Adipose tissue (tissue), 3 donors: ENCODE measurements around the gene ZNF296. TPM values are rescaled to one million over a fixed set of nuclear protein-coding genes. Genes with fewer than 3 reads are reported as not detected.
"Not testable (repeated sequence)": the region's sequence is repeated elsewhere in the genome, so short reads cannot be mapped to it uniquely, and the experiment has no call there.

Experiments
- H3K27ac ChIP-seq: one replicate; pipeline ENCODE4 v1.5.1; 2013; ENCODE audit warnings: low read depth, low read length
- WGBS, 3 donors: extraction: QIAGEN DNeasy Blood & Tissue Kit; methylation state at CpG; one replicate each; pipeline ENCODE4 v1.1.7; 2013; 5-methylcytosine and 5-hydroxymethylcytosine counted together
- polyA plus RNA-seq, 3 donors: library from polyadenylated mRNA; stranded (reverse); fragments of 200-250 nt; gene quantifications; one replicate each; pipeline ENCODE4 v1.2.3, GENCODE V29; 2013
- donor health status: healthy with polysubstance abuse.
- donor health status: Bipolar disorder and iron deficiency.
- donor health status: healthy.

ZNF296 gene
- polyA plus RNA-seq: under 1 TPM; 0.22 to 0.48 (median 0.45) TPM

DNA sequence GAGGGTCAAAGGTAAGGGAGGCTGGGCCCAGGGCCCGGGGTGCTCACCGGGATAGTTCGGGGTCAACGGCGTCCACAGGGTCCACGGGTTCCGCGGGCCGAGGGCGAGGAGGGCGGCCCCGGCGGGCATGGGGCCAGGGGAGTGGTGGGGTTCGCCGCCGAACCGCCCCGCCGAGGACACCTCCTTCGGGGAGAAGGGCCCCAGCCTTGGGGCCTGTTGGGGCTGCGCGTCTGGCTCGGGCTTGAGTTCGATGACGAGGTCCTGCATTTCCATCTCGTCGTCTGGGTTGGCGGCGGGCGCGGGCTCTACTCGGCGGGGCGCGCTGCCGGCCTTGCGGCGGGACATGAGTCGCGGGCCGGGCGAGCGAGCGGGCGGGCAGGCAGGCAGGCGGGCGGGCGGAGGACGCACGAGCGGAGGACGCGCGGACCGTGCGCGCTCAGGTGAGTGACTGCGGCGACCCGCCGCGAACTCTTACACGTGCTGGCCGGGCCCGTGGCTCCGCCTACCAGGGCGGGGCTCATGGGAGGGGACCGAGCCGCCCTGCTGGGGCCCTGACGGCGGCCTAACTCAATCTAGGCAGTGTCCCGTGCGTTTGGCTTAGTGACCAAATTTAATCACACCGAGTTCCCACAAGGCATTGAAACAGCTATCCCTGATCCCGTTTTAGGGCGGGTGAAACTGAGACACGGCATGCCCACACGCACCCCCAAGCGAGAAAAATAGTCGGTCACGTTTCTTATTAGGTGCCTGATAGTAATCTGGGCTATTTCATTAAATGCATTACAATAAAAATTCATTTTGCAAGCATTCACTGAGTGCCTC, at the start of gene ZNF296:
ZNF296 (minus strand) TSS at position 450 of the 822 bp plus-strand sequence; CDS start at position 345, 105 bp downstream.
- H3K27ac ChIP-seq: no peak within 1 kb of the TSS
- WGBS, 3 donors: 2 to 5% (median 2%) methylated on average over 39 to 81 of the region's 81 CpGs

- H3K27ac ChIP-seq: no peak overlapping the region
- 88 to 94% (median 93%) methylated on average over 9 of the region's 9 CpGs for WGBS, 3 donors
Observed at GRCh38 chr19:45125360-45125759, 49.1 kb upstream of the ZNF296 start.

DNA sequence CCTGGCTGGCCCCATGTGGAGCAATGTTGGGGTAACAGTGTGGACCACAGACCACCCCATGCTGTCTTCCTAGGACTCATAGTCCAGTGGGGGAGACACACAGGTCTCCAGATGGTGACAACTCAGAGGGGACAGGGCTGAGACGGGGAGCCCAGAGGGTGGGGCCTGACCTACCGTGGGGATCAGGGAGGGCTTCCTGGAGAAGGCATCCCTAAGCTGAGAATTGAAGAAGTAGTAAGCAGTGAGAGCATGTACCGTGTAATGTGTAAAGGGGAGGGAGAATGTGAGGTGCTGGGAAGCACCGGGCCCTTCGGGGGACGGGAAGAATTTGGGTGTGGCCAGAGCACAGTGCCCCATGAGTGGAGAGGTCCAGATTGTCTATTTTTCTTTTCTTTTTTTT, 47.7 kb upstream of the ZNF296 start:
- H3K27ac ChIP-seq: no peak overlapping the region
- 76 to 85% (median 79%) methylated on average over 6 of the region's 6 CpGs for WGBS, 3 donors

- no peak overlapping the region for H3K27ac ChIP-seq
- WGBS, 3 donors: 64 to 75% (median 66%) methylated on average over 9 of the region's 9 CpGs
Observed at GRCh38 chr19:45123440-45123850, 47.2 kb upstream of the ZNF296 start.

DNA sequence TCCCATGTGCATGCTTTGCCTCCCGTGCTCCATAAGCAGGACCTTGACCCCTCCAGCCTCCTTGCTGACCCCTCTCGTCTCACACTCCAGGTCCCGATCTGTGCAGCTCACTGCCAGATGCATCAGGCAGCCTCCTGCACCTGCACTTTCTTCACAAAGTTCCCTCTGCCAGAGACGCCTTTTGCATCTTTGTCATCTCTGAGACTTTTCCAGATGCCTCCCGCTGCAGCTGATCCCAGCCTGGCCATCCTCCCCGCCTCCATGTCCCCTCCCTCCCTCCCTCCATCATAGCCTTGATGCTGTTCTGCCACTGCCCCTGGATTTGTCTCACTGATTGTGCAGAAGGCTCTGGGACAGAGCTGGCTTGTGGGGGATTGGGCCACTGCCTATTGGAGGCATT, 46.6 kb upstream of the ZNF296 start:
- 75 to 89% (median 85%) methylated on average over 6 of the region's 6 CpGs for WGBS, 3 donors
- H3K27ac ChIP-seq: no peak overlapping the region

DNA sequence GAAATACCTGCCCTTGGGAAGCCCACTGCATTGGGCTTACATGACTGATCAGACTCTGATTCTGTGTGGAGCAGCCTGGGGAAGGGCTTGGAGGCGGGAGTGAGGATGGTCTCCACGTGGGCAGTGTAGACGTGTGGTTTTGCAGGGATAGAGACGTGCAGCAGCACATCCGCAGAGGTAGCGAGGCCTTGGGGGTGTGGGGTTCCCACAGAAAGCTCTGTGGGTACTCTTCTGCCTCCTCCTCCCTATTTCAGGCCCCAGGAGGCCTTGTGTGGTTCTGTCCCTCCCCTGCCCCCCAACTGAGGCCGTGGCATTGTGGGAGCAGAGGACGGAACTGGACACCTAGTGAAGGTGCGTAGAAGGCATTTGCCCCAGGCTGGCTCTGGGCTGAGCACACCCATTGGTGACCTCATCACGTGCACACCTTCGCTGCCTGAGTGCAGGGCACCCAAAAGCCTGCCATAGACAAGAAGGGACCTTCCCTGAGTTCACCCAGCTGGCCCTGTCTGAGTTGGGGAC, 45.6 kb upstream of the ZNF296 start:
- 79 to 84% (median 83%) methylated on average over 11 of the region's 11 CpGs for WGBS, 3 donors
- H3K27ac ChIP-seq: no peak overlapping the region

DNA sequence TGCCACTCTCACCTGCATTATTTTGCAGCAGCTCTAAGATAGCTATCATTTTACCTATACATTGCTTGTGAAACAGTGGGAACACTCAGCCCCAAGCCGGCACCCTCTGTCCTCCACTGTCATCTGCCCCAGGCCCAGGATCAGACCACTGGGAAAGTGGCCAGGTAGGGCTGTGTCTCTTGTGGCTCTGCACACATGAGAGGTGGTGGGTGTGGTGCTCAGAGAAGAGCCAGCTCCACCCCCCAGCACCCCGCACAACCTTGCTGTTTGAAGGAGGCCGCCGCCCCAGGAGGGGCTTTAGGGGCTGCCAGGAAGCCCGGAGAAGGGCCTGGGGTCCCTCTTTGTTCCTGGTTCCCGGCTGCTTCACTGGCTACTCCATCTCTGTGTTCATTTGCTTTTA, 43.3 kb upstream of the ZNF296 start:
- WGBS, 3 donors: 85 to 90% (median 87%) methylated on average over 6 of the region's 6 CpGs
- no peak overlapping the region for H3K27ac ChIP-seq

GRCh38 chr19:45118591-45119355, 42.5 kb upstream of the ZNF296 start:
- 41 to 61% (median 42%) methylated on average over 18 of the region's 18 CpGs for WGBS, 3 donors
- not testable (repeated sequence) for H3K27ac ChIP-seq

GRCh38 chr19:45118106-45118505, 41.8 kb upstream of the ZNF296 start:
- no peak overlapping the region for H3K27ac ChIP-seq
- 64 to 69% (median 68%) methylated on average over 5 of the region's 5 CpGs for WGBS, 3 donors

GRCh38 chr19:45117671-45118070, 41.4 kb upstream of the ZNF296 start:
- 37 to 72% (median 66%) methylated on average over 12 of the region's 12 CpGs for WGBS, 3 donors
- H3K27ac ChIP-seq: no peak overlapping the region

- no peak overlapping the region for H3K27ac ChIP-seq
- 37 to 64% (median 45%) methylated on average over 16 of the region's 16 CpGs for WGBS, 3 donors
Observed at GRCh38 chr19:45117167-45117594, 40.9 kb upstream of the ZNF296 start.

DNA sequence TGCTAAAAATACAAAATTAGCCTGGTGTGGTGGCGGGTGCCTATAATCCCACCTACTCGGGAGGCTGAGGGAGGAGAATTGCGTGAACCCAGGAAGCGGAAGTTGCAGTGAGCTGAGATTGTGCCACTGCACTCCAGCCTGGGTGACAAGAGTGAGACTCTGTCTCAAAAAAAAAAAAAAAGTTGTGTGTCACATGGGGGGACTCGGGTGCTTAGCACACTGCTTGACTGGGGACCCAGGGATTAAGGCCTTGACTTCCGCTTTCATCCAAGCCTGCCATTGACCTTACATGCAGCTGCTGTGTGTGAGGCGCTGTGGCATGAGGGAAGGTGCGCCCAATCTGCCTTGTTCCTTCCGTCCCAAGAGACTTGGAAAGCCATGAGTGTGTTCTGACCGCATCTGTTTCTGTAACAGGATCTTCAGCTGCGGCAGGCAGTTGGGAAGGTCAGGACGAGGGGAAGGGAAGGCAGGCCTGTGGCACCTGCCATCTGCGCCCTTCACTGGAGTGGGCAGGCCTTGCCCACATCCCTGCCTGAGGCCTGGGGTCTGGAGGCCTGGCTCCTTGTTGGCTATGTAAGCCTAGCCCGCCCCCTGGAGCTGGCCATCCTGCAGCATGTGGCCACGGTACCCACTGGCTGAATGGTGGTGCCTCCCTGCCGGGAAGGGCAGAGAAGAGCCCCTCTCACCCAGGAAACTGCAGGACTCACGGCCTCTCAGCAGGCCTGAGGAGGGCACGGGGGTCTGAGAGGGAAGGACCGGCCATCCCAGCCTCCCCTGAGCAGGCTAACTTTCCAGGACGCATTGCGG, 39.7 kb upstream of the ZNF296 start:
- no peak overlapping the region for H3K27ac ChIP-seq

GRCh38 chr19:45114116-45114515, 37.8 kb upstream of the ZNF296 start:
- H3K27ac ChIP-seq: no peak overlapping the region
- 75 to 80% (median 79%) methylated on average over 4 of the region's 4 CpGs for WGBS, 3 donors

More for the DNA sequence above, 39.7 kb upstream of the ZNF296 start:
- 82 to 92% (median 83%) methylated on average over 21 of the region's 21 CpGs for WGBS, 3 donors

DNA sequence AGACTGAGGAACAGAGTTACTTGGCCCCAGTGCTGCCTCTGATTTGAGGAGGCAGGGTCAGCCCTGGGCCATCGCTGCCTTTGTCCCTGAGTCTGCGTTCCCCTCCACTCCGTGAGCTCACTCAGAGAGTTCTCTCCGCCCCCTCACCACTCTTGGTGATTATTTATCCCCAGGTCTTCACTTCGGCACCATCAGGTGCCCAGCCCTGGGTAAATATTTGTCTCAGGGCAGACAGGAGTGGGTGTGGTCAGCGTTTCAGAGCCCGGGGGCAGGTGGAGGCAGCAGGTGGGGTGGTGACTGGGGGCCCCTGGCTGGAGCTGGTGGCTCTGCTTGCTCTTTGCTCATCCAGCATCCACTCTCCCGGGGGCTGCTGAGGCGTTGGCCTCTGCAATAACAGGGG, 37.4 kb upstream of the ZNF296 start:
- H3K27ac ChIP-seq: no peak overlapping the region
- 30 to 84% (median 82%) methylated on average over 9 of the region's 9 CpGs for WGBS, 3 donors

DNA sequence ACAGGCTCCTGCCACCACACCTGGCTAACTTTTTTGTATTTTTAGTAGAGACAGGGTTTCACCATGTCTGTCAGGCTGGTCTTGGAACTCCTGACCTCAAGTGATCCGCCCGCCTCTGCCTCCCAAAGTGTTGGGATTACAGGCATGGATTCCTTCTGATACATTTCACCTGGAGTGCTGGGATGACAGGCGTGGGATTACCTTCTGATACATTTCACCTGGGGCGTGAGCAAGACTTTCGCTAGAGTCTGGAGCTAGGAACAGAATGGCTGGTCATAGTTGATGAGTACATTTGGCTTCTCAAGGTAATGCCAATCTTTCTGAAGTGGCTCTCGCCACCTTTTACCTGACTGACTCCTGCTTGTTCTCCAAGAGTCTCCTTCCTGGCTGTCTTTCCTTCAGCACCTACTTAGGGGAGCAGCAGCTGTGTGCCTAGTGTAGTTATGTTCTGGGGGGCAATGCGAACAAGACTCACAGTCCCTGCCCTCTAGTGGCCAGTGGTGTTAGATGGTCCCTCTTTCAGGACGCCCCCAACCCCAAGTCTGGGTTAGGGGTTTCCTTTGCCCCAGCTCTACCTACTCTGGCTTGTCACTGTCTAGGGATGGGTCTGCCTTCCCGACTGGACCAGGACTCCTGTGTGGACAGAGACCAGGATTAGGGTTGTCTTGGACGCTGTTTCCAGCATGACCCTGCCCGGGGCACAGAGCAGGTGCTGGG, 36.0 kb upstream of the ZNF296 start:
- H3K27ac ChIP-seq: no peak overlapping the region
- 88 to 94% (median 93%) methylated on average over 11 of the region's 11 CpGs for WGBS, 3 donors

- WGBS, 3 donors: 59 to 81% (median 64%) methylated on average over 5 of the region's 5 CpGs
- no peak overlapping the region for H3K27ac ChIP-seq
Observed at GRCh38 chr19:45110851-45111266, 34.6 kb upstream of the ZNF296 start.

DNA sequence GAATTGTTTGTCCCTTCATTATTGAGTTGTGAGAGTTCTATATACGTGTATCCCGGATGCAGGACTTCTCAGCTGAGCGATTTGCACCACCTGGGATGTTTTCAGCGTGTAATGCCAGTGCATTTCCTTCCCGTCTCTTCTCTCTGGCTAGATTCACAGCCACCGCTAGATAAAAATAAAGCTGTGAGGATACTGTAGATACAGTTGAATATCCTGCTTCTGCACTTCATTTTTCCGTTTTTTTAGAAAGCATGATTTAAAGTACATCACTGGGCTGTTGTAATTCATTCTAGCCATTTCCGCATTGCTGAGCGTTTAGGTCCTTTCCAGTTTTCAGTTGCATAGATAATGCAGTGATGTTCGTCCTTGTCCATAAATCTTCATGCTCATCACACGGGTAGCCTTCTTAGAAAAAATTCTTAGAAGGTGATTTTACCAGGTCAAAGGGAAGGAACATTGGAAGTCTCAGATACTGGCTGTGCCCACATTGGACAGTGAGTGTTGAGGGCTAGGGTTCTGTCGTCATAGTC, 31.4 kb upstream of the ZNF296 start:
- 61 to 77% (median 75%) methylated on average over 12 of the region's 12 CpGs for WGBS, 3 donors
- no peak overlapping the region for H3K27ac ChIP-seq

GRCh38 chr19:45106363-45106762, 30.1 kb upstream of the ZNF296 start:
- not testable (repeated sequence) for H3K27ac ChIP-seq
- 94 to 96% (median 95%) methylated on average over 11 of the region's 11 CpGs for WGBS, 3 donors
